ENCODE measurements around the gene LCLAT1.

Gene LCLAT1

GRCh38 chr2:30680121-30680520, 233.1 kb downstream of the LCLAT1 start:
- no peak for DNase-seq

- no peak for DNase-seq
Observed at GRCh38 chr2:30681022-30681421, 234.0 kb downstream of the LCLAT1 start.

- DNase-seq: no peak
Observed at GRCh38 chr2:30683236-30683956, 236.3 kb downstream of the LCLAT1 start.

DNA sequence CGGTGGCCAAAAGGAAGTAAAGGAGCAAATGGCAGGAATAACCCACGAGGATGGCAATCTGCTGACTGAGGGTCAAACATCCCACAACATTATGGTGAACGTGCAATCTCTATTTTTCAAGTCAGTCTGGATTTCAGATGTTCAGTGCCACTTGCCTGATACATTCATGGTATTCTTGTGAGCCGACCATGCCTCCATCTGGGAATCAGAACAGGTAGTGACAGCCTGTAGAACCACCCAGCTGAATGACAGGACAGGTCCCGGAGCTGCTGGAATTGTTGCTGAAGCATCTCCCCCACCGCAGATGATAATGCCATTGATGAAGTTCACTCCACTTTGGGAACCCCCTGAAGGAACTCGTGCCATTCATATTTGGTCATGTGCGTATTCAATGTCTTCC, 237.0 kb downstream of the LCLAT1 start:
- no peak for DNase-seq

DNA sequence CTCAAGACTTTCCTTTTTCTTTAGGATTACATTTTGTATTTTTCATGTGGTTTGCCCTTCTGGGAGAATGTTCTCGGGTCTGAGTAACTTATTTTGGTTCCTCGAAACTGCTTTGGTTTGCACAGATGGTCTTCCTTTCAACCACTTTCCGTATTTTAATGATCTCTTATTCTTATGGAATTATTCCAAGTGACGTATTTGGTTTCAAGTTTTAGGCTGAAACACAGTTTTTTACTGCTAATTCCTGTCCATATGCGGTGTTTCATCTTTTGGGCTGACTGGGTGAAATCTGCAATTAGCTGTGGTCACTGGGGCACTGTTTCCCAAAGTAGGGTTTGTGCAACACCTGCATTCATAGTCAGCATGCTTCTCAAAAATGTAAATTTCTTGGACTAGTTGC, 237.5 kb downstream of the LCLAT1 start:
- no peak for DNase-seq

DNA sequence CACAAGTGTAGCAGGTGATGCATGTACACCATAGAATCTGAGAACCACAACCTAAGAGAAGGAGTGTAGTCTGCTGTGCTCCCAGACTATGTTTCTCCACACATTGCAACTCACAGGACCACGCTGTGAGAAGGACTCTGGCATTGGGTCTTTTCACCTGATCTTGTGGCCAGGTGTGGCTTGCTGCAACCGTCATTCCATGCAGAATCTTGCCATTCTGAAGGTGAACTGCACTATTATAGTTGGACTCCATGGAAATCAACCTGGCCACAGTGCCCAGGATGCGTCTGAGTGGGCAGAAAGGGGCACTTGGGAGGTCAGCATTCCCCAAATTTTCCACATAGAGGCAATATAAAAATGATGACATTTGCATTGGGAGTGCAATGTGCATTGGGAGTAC, 237.9 kb downstream of the LCLAT1 start:
- no peak for DNase-seq

DNA sequence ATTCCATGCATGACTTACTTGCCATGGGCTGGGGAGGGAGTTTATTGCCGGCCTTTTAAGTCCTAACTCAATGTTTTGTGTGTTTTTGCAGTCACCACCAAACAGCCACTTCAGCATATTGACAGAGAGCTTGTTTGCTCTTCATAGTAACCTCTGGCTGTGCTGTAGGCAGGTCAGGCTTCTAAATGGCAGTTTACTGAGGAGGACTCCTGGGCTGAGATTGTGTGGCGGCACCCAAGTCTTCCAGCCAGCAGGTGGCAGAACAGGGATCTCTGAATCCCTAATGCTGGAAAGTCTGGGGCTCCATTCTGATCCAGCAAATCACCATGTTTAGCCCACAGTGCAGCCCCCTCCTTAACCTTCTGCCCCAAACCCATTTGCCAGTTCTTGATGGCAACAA, 239.0 kb downstream of the LCLAT1 start:
- DNase-seq: no peak

DNA sequence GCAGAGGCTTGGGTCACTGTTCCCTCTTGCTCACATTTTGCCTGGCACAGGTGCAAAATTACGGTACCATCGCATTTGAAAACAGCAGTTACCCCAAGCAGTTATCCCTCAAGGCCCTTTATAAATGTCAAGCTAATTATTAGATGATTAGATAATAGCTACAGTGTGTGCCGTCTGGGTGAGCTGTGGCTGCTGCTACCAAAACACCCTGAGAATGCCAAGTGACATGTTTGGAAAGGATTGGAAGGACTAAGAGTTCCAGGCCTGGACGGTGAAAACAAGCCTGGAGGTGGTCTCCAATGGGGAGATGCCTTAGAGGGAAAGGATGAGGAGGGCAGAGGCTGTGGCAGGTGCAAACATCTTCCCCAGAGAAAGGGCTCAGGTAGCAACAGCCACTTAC, 239.6 kb downstream of the LCLAT1 start:
- DNase-seq: no peak

- no peak for DNase-seq
Observed at GRCh38 chr2:30688956-30689401, 241.9 kb downstream of the LCLAT1 start.

DNA sequence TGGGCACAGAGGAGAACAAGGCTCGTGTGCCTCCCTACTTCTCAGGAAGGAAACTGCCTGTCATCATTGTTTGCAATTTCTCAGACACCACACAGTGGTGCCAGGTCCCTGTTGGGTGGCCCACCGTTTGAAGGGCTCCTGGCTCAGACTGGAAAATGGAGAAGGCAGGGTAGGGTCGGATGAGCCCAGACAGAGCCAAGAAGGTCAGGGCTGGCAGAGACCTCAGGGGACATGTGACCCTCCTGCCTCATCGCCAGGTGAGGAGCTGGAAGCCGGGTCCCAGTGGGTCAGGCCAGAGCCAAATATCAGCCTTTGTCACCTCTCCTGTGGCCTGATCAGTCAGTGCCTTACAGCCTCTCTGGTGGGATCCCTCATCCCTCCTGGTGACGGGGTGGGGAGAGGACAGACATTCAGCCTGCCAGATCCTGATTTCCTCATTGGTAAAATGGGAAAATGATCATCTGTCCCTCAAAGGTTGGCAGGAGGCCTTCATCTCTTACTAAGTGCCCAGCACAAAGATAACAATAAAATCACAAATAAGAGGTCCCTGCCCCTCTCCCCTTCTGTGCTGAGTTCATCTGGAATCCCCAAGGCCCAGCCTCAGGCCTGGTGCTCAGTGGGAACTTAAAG, 242.6 kb downstream of the LCLAT1 start:
- DNase-seq: no peak

DNA sequence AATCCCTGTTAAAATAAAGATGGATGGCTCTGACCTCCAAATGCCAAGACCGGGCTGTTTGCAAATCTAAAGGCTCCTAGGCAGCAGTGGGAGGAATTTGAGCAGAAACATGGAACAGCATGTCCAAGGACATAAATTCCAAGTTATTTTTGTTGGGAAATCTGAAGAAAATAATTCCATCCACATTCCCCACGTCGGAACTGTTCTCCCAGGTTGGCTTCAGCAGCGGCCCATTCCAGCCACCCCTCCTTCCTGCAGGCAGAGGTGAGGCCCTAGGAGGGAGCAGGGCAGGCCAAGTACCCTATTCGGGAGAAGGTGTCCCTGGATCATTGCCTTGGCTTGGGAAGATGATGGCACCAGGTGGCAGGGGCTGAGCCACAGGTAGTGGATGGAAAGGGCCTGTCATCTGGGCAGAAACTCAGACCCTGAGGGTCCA, 243.1 kb downstream of the LCLAT1 start:
- DNase-seq: no peak

- no peak for DNase-seq
Observed at GRCh38 chr2:30691091-30691947, 244.3 kb downstream of the LCLAT1 start.

GRCh38 chr2:30691948-30692828, 245.1 kb downstream of the LCLAT1 start:
- DNase-seq: no peak

DNA sequence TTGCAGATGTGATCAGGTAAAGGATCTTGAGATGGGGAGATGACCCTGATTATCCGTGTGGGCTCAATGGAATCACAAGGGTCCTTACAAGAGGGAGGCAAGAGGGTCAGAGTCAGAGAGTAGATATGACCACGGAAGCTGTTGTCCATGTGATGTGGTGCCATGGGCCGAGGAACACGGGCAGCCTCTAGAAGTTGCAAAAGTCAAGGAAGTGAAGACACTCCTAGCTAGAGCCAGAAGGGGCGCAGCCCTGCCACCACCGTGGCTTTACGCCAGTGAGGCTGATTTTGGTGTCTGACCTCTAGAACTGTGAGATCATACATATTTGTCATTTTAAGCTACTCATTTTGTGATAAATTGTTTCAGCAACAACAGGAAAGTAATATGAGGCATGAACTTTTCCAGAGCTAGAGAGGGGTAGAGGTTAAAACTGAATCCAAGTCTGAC, 245.8 kb downstream of the LCLAT1 start:
- no peak for DNase-seq

Measured in NK-92 treated with Interleukin-12 subunit alpha and Interleukin-12 subunit beta, amount 100 ng/mL, for 24 hours (cell line).